Measurements from ENCODE around the gene SLC17A8.

SLC17A8 gene

DNA sequence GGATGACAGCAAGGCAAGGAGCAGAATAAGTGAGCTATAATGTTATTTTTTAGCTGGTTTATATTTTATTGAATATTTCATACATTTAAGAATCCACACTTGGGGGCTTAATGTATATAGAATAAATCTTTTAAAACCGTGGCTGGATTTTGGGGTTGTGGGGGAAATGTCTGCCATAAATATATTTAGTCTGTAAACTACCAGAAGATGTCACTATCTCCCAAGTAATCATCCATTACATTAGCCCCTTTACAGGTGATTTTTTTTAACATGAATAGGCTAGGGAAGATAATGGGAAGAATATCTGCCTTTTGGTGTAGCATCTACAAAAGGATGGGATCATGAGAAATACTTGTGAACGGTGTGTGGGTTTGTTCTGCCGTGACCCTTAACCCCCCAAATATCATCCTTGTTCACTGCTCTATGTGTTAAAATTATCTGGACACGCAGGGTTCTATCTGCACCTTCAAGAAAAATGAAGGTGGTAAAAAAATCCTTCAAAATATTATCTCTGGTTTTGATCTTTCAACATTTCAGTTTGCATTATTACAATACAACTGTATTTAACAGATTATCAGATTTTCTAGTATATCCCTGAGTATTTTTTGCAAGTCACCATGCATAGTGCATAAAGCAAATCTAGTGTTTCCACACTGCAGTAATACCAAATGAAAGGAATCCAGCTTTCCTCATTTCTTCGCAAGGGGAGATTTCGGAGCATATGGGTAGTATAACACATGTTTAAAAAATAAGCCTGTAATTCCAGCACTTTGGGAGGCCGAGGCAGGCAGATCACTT is 8.0 kb upstream of the SLC17A8 start:
- H3K27ac ChIP-seq, result no peak overlapping the region
- TF ChIP-seq ZFX (IDR thresholded peaks at IDR 0.05; ENCODE audit: borderline replicate concordance), result no peak
- TF ChIP-seq, protein P1, sequence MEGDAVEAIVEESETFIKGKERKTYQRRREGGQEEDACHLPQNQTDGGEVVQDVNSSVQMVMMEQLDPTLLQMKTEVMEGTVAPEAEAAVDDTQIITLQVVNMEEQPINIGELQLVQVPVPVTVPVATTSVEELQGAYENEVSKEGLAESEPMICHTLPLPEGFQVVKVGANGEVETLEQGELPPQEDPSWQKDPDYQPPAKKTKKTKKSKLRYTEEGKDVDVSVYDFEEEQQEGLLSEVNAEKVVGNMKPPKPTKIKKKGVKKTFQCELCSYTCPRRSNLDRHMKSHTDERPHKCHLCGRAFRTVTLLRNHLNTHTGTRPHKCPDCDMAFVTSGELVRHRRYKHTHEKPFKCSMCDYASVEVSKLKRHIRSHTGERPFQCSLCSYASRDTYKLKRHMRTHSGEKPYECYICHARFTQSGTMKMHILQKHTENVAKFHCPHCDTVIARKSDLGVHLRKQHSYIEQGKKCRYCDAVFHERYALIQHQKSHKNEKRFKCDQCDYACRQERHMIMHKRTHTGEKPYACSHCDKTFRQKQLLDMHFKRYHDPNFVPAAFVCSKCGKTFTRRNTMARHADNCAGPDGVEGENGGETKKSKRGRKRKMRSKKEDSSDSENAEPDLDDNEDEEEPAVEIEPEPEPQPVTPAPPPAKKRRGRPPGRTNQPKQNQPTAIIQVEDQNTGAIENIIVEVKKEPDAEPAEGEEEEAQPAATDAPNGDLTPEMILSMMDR (IDR thresholded peaks at IDR 0.05), result peak; percentile 74

DNA sequence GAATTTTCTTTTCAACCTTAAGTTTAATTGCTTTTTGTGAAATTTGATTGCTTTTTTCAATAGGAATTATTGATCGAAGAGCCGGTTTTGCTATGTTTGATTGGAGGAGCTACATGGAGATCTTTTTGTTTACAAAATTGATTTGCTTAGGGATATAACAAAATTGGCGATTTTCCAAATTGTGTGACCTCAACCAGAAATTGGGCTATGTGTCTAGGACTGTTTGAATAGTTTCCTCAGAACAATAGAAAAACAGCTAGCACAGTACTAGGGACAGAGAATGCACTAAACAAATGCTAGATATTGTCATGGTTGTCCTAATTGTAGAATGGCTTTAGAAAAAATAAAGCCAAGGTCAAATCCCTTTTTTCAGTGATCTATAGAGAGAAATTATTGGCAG is 2.4 kb downstream of the SLC17A8 start:
- TF ChIP-seq ZFX (IDR thresholded peaks at IDR 0.05; ENCODE audit: borderline replicate concordance), result no peak
- TF ChIP-seq, protein P1 (IDR thresholded peaks at IDR 0.05), result no peak
- H3K27ac ChIP-seq, result no peak overlapping the region

DNA sequence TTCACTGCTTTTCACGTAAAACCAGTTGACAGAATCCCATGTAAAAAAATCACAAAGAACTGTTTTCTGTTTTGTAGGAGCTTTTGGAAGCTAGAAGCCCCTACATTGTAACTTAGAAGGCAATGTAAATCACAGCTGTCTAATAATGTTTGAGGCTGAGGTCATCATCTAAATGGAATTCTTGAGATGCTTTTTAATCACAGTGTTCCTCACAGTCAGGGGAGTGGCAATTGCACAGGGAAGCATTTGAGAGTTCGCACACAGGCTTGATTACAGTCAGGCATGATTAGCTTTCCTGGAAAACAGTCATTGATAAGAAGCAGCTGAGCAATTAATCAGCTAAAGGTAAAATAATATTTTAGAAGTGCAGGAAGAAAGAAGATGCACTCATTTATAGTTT is 2.9 kb downstream of the SLC17A8 start:
- H3K27ac ChIP-seq, result no peak overlapping the region
- TF ChIP-seq, protein P1 (IDR thresholded peaks at IDR 0.05), result no peak
- TF ChIP-seq ZFX (IDR thresholded peaks at IDR 0.05; ENCODE audit: borderline replicate concordance), result no peak

DNA sequence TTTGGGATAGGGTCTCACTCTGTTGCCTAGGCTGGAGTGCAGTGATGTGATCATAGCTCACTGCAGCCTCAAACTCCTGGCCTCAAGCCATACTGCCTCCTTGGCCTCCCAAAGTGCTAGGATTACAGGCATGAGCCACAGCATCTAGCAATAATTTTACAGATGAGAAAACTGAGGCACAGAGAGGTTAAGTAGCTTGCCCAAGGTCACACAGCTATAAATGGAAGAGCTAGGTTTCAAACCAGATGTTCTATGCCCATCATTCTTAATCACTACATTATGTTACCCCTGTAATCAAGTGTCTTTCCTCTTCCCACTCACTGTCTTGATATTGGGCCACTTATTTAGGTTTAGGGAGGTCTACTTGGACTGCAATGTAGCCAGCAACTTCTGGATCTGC is 3.6 kb downstream of the SLC17A8 start:
- TF ChIP-seq, protein P1 (IDR thresholded peaks at IDR 0.05), result no peak
- TF ChIP-seq ZFX (IDR thresholded peaks at IDR 0.05; ENCODE audit: borderline replicate concordance), result no peak

DNA sequence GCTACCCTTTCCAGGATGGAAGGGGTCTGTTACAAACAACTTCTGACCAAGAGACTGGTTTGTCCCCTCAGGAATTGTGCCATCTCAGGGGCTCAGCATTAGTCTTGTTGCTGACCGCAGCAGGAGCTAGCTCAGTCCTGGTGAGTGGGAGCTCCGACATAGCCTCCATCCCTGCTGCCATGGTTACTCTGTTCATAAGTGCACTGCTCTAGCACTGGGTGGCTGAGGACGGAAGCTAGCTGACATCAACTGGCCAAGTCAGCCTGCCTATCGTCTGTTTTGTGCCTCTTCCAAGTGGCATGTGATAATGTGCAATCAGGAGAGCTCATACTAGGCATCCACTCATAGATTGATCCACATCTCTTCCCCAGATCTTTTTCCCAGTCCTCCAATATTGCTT is 7.5 kb downstream of the SLC17A8 start:
- no peak overlapping the region for H3K27ac ChIP-seq
- TF ChIP-seq ZFX (IDR thresholded peaks at IDR 0.05; ENCODE audit: borderline replicate concordance), result no peak
- TF ChIP-seq, protein P1 (IDR thresholded peaks at IDR 0.05), result no peak

More for the DNA sequence above, 3.6 kb downstream of the SLC17A8 start:
- H3K27ac ChIP-seq, result no peak overlapping the region

DNA sequence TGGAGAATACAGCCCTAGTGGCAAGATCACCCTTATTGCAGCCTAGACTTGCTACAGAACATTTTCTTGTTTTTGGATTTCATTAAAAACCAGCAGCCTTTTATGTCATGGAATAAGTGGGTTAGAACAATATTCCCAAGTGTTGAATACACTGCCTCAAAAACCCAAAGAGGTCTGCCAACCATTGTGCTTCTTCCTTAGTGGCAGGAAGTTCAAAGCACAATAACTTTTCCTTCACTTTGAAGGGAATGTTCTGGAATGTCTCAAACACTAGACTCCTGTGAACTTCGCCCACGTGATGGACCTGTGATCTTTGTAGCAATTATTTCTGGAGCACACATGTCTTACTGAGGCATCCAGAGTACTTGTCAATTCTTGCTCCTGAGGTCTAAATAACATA is 8.5 kb downstream of the SLC17A8 start:
- TF ChIP-seq, protein P1 (IDR thresholded peaks at IDR 0.05), result no peak
- TF ChIP-seq ZFX (IDR thresholded peaks at IDR 0.05; ENCODE audit: borderline replicate concordance), result no peak
- H3K27ac ChIP-seq, result no peak overlapping the region

DNA sequence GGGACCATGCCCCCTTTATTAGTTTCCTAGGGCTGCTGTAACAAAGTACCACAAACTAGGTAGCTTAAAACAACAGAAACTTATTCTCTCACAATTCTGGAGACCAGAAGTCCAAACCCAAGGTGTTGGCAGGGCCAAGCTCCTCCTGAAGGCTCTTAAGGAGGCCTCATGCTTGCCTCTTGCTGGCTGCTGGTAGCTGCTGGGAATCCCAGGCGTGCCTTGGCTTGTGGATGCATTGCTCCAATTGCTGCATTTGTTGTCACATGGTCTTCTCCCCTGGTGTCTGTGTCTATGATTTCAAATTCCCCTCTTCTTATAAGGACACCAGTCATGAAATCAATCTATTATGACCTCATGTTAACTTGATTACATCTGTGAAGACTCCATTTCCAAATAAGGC is 11.2 kb downstream of the SLC17A8 start:
- TF ChIP-seq, protein P1 (IDR thresholded peaks at IDR 0.05), result no peak
- TF ChIP-seq ZFX (IDR thresholded peaks at IDR 0.05; ENCODE audit: borderline replicate concordance), result no peak
- no peak overlapping the region for H3K27ac ChIP-seq
